K562 (cell line): ENCODE results near the gene STX1A. TPM values are rescaled to one million over a fixed set of nuclear protein-coding genes. Genes with fewer than 3 reads are reported as not detected.
A peak's percentile ranks its signal among the peaks of the same experiment; 100 is the strongest.

Source experiments
- ARID1B ChIP-seq: fragments of 450-650 bp; IDR thresholded peaks from 2 replicates; pipeline ENCODE4 v1.6.1; 2016; ENCODE audit warnings: antibody characterized with exemption, mild to moderate bottlenecking, inconsistent platforms
- CBX5 ChIP-seq: IDR thresholded peaks from 2 replicates; pipeline ENCODE4 v1.6.1; 2014; ENCODE audit warnings: low read depth, borderline replicate concordance
- CHCHD3 ChIP-seq: fragments of 250-450 bp; sonication (Bioruptor Pico); IDR thresholded peaks from 2 replicates; pipeline ENCODE4 v2.1.2; 2022; ENCODE audit warnings: mild to moderate bottlenecking
- CREB3 ChIP-seq: fragments of 450-650 bp; conservative IDR thresholded peaks from 2 replicates; pipeline ENCODE4 v1.6.1; 2016; ENCODE audit warnings: missing genetic modification characterization, low read depth, mild to moderate bottlenecking, missing compliant biosample characterization, moderate library complexity
- DACH1 ChIP-seq: fragments of 450-650 bp; IDR thresholded peaks from 2 replicates; pipeline ENCODE4 v1.6.1; 2018; ENCODE audit not compliant: partially characterized antibody
- E2F6 ChIP-seq, 2 experiments: IDR thresholded peaks; 2 replicates each; pipeline ENCODE4 v1.6.1; 2011; ENCODE audit warnings: borderline replicate concordance in 1 of 2, control low read depth in 1 of 2, low read depth in 1 of 2, low read length in 1 of 2, mild to moderate bottlenecking in 1 of 2, mixed read lengths in 1 of 2, moderate library complexity in 1 of 2; ENCODE audit not compliant: insufficient read depth in 1 of 2, insufficient read length in 1 of 2, poor library complexity in 1 of 2, severe bottlenecking in 1 of 2; ENCODE audit errors: extremely low read depth in 1 of 2
- HDAC2 ChIP-seq: fragments of 450-650 bp; IDR thresholded peaks from 2 replicates; pipeline ENCODE4 v1.6.1; 2016; ENCODE audit warnings: mild to moderate bottlenecking
- ILK ChIP-seq: fragments of 450-650 bp; IDR thresholded peaks from 2 replicates; pipeline ENCODE4 v1.6.1; 2016; ENCODE audit warnings: missing genetic modification characterization, low read depth, mild to moderate bottlenecking, missing compliant biosample characterization, moderate library complexity, borderline replicate concordance
- IRF1 ChIP-seq: sonication (generic); formaldehyde crosslinking; IDR thresholded peaks from 2 replicates; pipeline ENCODE4 v1.8.0; 2022; ENCODE audit warnings: missing genetic modification reagents, mild to moderate bottlenecking, borderline replicate concordance
- KHSRP ChIP-seq: fragments of 450-650 bp; IDR thresholded peaks from 2 replicates; pipeline ENCODE4 v1.6.1; 2017
- L3MBTL2 ChIP-seq: fragments of 450-650 bp; IDR thresholded peaks from 2 replicates; pipeline ENCODE4 v1.6.1; 2016; ENCODE audit warnings: mild to moderate bottlenecking, moderate library complexity
- MTA3 ChIP-seq: fragments of 450-650 bp; formaldehyde crosslinking; IDR thresholded peaks from 2 replicates; pipeline ENCODE4 v1.6.1; 2017; ENCODE audit warnings: mild to moderate bottlenecking, borderline replicate concordance
- NR2C1 ChIP-seq, 2 experiments: fragments of 450-650 bp; IDR thresholded peaks; 2 replicates each; pipeline ENCODE4 v1.6.1; 2017; ENCODE audit warnings: mild to moderate bottlenecking in 2 of 2, antibody characterized with exemption in 1 of 2, inconsistent platforms in 1 of 2, missing compliant biosample characterization in 1 of 2, missing genetic modification characterization in 1 of 2
- PHB2 ChIP-seq: fragments of 450-650 bp; IDR thresholded peaks from 2 replicates; pipeline ENCODE4 v1.6.1; 2017; ENCODE audit warnings: low read depth
- PKNOX1 ChIP-seq: fragments of 450-650 bp; IDR thresholded peaks from 2 replicates; pipeline ENCODE4 v1.6.1; 2016
- PPARD ChIP-seq: fragments of 250-450 bp; sonication (Bioruptor Pico); IDR thresholded peaks from 2 replicates; pipeline ENCODE4 v1.8.0; 2022; ENCODE audit warnings: inconsistent platforms, mild to moderate bottlenecking, moderate library complexity
- RBM39 ChIP-seq: fragments of 200-400 bp; formaldehyde crosslinking; optimal IDR thresholded peaks from 2 replicates; pipeline ENCODE3; 2018; ENCODE audit warnings: low read depth, low read length
- SNRNP70 ChIP-seq: fragments of 200-400 bp; formaldehyde crosslinking; optimal IDR thresholded peaks from 2 replicates; pipeline ENCODE3; 2017; ENCODE audit warnings: low read depth, low read length
- SPI1 ChIP-seq: IDR thresholded peaks from 2 replicates; pipeline ENCODE4 v1.6.1; 2011; ENCODE audit warnings: low read depth, low read length, control low read depth, borderline replicate concordance
- TRIM24 ChIP-seq, 2 experiments: fragments of 450-650 bp; IDR thresholded peaks; 2 replicates each; pipeline ENCODE4 v1.6.1; 2016
- ZNF217 ChIP-seq: sonication (generic); formaldehyde crosslinking; IDR thresholded peaks from 2 replicates; pipeline ENCODE4 v1.8.0; 2022; ENCODE audit warnings: mild to moderate bottlenecking, missing genetic modification reagents
- ZNF398 ChIP-seq: fragments of 250-450 bp; sonication (Bioruptor Pico); IDR thresholded peaks from 2 replicates; pipeline ENCODE4 v1.8.0; 2021; ENCODE audit warnings: moderate library complexity, mild to moderate bottlenecking, inconsistent platforms
- ZNF41 ChIP-seq: fragments of 250-450 bp; sonication (Bioruptor Pico); conservative IDR thresholded peaks from 2 replicates; pipeline ENCODE4 v1.4.0; 2020; ENCODE audit warnings: mild to moderate bottlenecking
- ZNF551 ChIP-seq: fragments of 250-450 bp; sonication (Bioruptor Pico); IDR thresholded peaks from 2 replicates; pipeline ENCODE4 v1.5.0; 2021; ENCODE audit warnings: mild to moderate bottlenecking, moderate library complexity
- polyA plus RNA-seq, 8 experiments: library from polyadenylated mRNA; depleted of rRNA in 4 of 8; stranded (reverse) in 5 of 8; unstranded in 3 of 8; fragments of >200 nt; fragmentation: Nextera tagmentation in 2 of 8; fragmentation: Illumina TruSeq in 1 of 8; extraction: Ambion mirVana in 2 of 8; extraction: Trizol in 1 of 8; gene quantifications; 2 replicates each; pipeline versions ENCODE4 v1.2.1 to v1.2.3, GENCODE V29; 2011 to 2014; ENCODE audit warnings: inconsistent platforms in 1 of 8, missing spikeins in 1 of 8
- total RNA-seq, 7 experiments: library from RNA; depleted of rRNA in 6 of 7; stranded (reverse); fragments of >200 nt in 6 of 7; fragmentation: Illumina TruSeq in 2 of 7; extraction: Trizol in 2 of 7; gene quantifications; 2 replicates each; pipeline versions ENCODE4 v1.2.1 to v1.2.3, GENCODE V29; 2011 to 2021; ENCODE audit warnings: low replicate concordance in 1 of 7

STX1A gene
- total and polyA plus RNA-seq, 9 of the 15 experiments (the other 6 are each of a cell fraction or from before 2014, with no cell fraction given): 0.04 to 15.1 (median 6.3) TPM

- TF ChIP-seq CBX5 (no peak), MTA3 (no peak), ILK (tag) (no peak), ZNF217 (CRISPR knock-in tag) (no peak), RBM39 (no peak), ZNF41 (CRISPR knock-in tag) (no peak), IRF1 (CRISPR knock-in tag) (no peak), PHB2 (no peak), NR2C1 (IDR thresholded peaks at IDR 0.05) (no peak), NR2C1 (tag; IDR thresholded peaks at IDR 0.05) (no peak), SNRNP70 (no peak), CREB3 (no peak), ARID1B (peak; percentile 34; the same call in 1 of the 2 replicates), PKNOX1 (peak; percentile 46; the same call in 1 of the 2 replicates), TRIM24 (IDR thresholded peaks at IDR 0.05) (no peak), DACH1 (peak; percentile 27), HDAC2 (no peak), ZNF398 (no peak), KHSRP (no peak), SPI1 (no peak), E2F6 (IDR thresholded peaks at IDR 0.05; ENCODE audit: borderline replicate concordance in 1 of 2, extremely low read depth in 1 of 2, insufficient read depth in 1 of 2, insufficient read length in 1 of 2, low read depth in 1 of 2, low read length in 1 of 2, poor library complexity in 1 of 2, severe bottlenecking in 1 of 2) (no peak), PPARD (CRISPR knock-in tag) (no peak), L3MBTL2 (no peak), ZNF551 (CRISPR knock-in tag) (no peak), CHCHD3 (no peak)
These were observed 8.5 kb upstream of the STX1A start (continued) for GRCh38 chr7:73727952-73728351.
